Posterior vena cava (tissue), 2 donors: ENCODE measurements around the gene RBM23. TPM values are rescaled to one million over a fixed set of nuclear protein-coding genes. Genes with fewer than 3 reads are reported as not detected.
A peak's percentile ranks its signal among the peaks of the same experiment; 100 is the strongest.

Experiments used
- DNase-seq: peaks from one replicate; pipeline ENCODE4 v3.0.0-alpha.2; 2020; ENCODE audit warnings: low spot score
- intact Hi-C, 2 donors: fragments of 100-400 bp; cut with DNase I; formaldehyde crosslinking; loops; one replicate each; pipeline versions ENCODE4 v1.14.1 to v1.14.2; 2022 to 2023
- total RNA-seq, 2 donors: library from RNA; stranded (reverse); fragmentation: NEBNext Ultra II Directional; extraction: Animal tissue kit (Norgen Biotek cat#: 25700); gene quantifications; one replicate each; pipeline ENCODE4 v1.2.1, GENCODE V29; 2021
- donor health status: DM: yes; HTN: yes; CAD: no.
- donor health status: DM: yes; HTN: yes; CAD: no.

The RBM23 gene
- total RNA-seq, 2 donors from 2014 or later: 53.8 to 62.2 TPM

DNA sequence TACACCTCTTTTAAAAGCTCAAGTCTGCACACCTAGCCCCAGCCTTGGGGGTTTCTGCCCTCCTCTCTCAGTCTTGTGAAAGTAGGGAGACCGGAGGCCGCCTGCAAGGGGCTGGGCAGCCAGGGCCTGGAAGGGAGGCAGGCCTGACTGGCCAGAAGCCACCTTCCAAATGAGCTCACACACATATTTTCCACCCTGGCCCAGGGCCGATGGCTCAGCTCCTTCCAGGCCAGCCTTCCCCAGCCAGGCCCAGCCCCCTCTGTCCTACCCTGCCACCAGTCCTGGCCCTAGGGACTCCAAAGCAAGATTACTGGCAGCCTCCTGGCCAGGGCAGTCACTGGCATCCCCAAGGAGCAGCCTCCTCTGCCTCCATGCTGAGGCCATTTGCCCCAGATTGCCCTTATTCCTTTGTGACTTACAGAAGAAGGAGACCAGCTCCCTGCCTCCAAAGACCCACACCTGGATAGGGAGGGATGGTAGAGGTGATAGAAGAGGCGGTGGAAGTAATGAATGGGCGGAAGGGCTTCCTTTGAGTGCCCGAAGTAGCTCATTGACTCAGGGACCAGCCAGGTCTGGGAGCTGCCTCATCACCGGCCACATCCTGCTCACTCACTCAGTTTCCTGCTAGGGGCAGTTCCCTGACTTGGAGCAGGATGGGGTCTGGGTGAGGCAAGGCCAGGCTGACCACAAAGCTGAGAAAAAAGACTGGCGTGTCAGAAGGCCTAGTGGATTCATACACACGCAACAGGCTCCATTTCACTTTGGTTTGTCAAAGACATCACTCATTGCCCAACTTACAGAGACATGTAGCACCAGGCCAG is 67.8 kb downstream of the RBM23 start:
- peak; percentile 97 for DNase-seq
- intact Hi-C loops: loop anchor here in 1 of 2 donors (2.0 to 10.0 kb wide), 2 partner anchors 14 to 196 kb away; partner anchors contain the start of gene MMP14

- intact Hi-C loops: loop anchor here in 1 of 2 donors (10.0 kb wide), 1 partner anchor 285 kb away; no protein-coding TSS in a partner anchor
- DNase-seq: peak; percentile 91
Observed at GRCh38 chr14:22849212-22849819, 69.6 kb downstream of the RBM23 start.

DNA sequence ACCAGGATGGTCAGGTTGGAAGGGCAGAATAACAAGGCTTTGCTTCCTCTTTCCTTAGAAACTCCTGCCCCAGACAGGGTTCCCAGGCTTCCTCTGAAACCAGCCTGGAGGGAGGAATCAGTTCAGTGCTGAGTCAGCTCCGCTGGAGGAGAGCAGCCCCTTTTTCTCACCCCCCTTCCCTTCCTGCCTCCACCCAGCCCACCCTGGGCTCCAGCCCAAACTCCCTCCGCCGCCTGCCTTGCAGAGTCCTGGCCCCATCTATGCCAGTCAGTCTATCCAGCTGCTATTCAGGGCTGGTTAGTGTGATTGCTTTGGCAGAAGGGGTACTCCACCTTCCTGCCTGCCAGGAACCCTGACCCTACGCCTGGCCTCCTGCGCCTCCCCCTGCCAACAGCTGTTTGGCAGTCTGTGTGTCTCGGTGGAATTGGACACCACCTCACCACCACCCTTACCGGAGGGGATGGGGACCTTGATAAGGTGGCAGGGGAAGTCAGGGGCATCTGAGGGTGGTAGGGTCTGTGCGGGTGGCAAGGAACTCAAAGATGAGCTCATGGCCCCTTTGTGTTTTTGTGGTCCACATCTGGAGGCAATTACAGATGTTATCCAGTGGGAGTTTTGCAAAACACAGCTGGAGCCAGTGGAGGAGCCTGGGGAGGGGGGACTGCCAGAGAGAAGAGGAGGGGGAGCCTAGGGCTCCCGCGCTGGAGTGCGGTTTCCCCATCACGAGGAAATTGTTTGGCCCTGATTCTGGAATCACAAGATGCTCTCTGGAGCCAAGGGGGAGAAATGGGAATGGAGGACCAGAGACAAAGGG is 70.4 kb downstream of the RBM23 start:
- intact Hi-C loops: loop anchor here in 1 of 2 donors (10.0 kb wide), 1 partner anchor 284 kb away; no protein-coding TSS in a partner anchor
- DNase-seq: peak; percentile 92

DNA sequence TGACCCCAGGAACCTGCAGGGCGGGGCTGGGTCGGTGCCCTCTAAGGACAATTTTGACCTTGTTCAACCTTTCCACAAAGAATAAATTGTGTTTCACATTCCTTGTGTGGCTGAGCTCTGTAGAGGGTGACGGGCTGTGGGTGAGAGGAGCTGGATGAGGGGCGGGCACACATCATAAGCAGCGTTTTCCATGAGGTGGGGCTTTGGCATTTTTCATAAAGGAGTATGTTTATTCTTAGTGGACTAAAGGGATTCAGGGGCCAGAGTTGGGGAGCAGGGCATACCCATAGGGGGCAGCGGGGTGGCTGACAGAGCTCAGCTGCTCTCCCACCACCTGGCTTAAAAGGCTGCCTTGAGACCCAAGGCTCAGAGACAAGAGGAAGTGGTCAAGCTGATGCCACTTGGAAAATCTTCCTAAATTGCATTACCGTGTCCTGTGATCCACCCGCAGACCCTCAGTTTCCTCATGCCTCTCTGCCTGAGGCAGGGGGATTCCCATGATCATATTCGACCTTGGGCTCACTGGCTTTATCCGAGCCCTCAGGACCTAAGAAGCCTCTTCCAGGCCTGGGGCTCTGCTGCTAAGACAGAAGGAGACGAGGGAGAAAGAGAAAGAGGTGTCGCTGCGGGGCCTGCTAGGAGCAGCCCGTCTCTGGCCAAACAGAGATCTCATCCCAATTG is 71.1 kb downstream of the RBM23 start:
- intact Hi-C loops: loop anchor here in 1 of 2 donors (10.0 kb wide), 1 partner anchor 283 kb away; no protein-coding TSS in a partner anchor

GRCh38 chr14:22846811-22847307 is 72.1 kb downstream of the RBM23 start:
- peak; percentile 69 for DNase-seq
- intact Hi-C loops: loop anchor here in 1 of 2 donors (10.0 kb wide), 1 partner anchor 282 kb away; no protein-coding TSS in a partner anchor

More for the DNA sequence above, 71.1 kb downstream of the RBM23 start:
- DNase-seq: peak; percentile 58

DNA sequence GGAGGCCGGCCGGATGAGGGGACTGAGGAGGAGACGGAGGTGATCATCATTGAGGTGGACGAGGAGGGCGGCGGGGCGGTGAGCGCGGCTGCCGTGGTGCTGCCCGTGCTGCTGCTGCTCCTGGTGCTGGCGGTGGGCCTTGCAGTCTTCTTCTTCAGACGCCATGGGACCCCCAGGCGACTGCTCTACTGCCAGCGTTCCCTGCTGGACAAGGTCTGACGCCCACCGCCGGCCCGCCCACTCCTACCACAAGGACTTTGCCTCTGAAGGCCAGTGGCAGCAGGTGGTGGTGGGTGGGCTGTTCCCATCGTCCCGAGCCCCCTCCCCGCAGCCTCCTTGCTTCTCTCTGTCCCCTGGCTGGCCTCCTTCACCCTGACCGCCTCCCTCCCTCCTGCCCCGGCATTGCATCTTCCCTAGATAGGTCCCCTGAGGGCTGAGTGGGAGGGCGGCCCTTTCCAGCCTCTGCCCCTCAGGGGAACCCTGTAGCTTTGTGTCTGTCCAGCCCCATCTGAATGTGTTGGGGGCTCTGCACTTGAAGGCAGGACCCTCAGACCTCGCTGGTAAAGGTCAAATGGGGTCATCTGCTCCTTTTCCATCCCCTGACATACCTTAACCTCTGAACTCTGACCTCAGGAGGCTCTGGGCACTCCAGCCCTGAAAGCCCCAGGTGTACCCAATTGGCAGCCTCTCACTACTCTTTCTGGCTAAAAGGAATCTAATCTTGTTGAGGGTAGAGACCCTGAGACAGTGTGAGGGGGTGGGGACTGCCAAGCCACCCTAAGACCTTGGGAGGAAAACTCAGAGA is 72.9 kb downstream of the RBM23 start:
- intact Hi-C loops: loop anchor here in 1 of 2 donors (10.0 kb wide), 1 partner anchor 281 kb away; no protein-coding TSS in a partner anchor
- peak; percentile 76 for DNase-seq

DNA sequence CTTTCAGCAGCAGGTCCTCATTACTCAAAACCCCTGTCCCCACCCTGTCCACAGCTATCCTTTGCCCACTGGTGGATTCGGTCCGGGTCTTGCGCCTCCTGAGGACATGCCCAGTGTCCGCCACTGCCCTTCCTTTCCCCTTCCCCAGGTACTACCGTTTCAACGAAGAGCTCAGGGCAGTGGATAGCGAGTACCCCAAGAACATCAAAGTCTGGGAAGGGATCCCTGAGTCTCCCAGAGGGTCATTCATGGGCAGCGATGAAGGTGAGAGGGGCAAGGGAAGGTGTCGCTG is 73.9 kb downstream of the RBM23 start:
- intact Hi-C loops: loop anchor here in 1 of 2 donors (10.0 kb wide), 1 partner anchor 280 kb away; no protein-coding TSS in a partner anchor
- peak; percentile 62 for DNase-seq

- intact Hi-C loops: loop anchor here in 1 of 2 donors (10.0 kb wide), 1 partner anchor 280 kb away; no protein-coding TSS in a partner anchor
- DNase-seq: peak; percentile 70
Observed at GRCh38 chr14:22844221-22845102, 74.5 kb downstream of the RBM23 start.

Other genes starting within 250 kb of the RBM23 start
- 10 to 100 TPM; 49.7 to 53.7 TPM for gene OXA1L, start 152.5 kb downstream of the RBM23 start, total RNA-seq
- gene SLC7A7, start 103.7 kb downstream of the RBM23 start, total RNA-seq: 10 to 100 TPM; 11.4 to 17.5 TPM
- 10 to 100 TPM; 58.5 to 58.9 TPM for gene MRPL52, start 89.3 kb downstream of the RBM23 start, total RNA-seq
- 100 to 1,000 TPM; 229 to 234 TPM for gene MMP14, start 82.6 kb downstream of the RBM23 start, total RNA-seq
- gene LRP10, start 47.4 kb downstream of the RBM23 start, total RNA-seq: 100 to 1,000 TPM; 129 to 139 TPM
- under 1 TPM; 0.23 to 0.43 TPM for gene REM2, start 35.9 kb downstream of the RBM23 start, total RNA-seq
- 10 to 100 TPM; 44.9 to 45.9 TPM for gene PRMT5, start 10.2 kb upstream of the RBM23 start, total RNA-seq
- gene HAUS4, start 37.9 kb upstream of the RBM23 start, total RNA-seq: 10 to 100 TPM; 18.0 to 29.2 TPM
- gene AJUBA, start 63.4 kb upstream of the RBM23 start, total RNA-seq: 1 to 10 TPM; 5.1 to 6.4 TPM
- gene C14orf93, start 91.0 kb upstream of the RBM23 start, total RNA-seq: 1 to 10 TPM; 3.8 to 5.7 TPM
- 10 to 100 TPM; 71.5 to 78.8 TPM for gene PSMB5, start 115.8 kb upstream of the RBM23 start, total RNA-seq
- not detected for gene PSMB11, start 123.1 kb upstream of the RBM23 start, total RNA-seq
- gene CDH24, start 138.4 kb upstream of the RBM23 start, total RNA-seq: 1 to 10 TPM; 1.8 to 2.9 TPM
- gene ACIN1, start 176.0 kb upstream of the RBM23 start, total RNA-seq: 100 to 1,000 TPM in 1 of 2 donors, 10 to 100 TPM in 1; 85.9 to 112 TPM
- 10 to 100 TPM; 35.2 to 38.7 TPM for gene C14orf119, start 176.4 kb upstream of the RBM23 start, total RNA-seq
- not detected for gene CIROP, start 185.8 kb upstream of the RBM23 start, total RNA-seq
- gene CEBPE, start 200.1 kb upstream of the RBM23 start, total RNA-seq: under 1 TPM in 1 of 2 donors, not detected in 1; 0.19 TPM